Adrenal gland (tissue), 5 donors: ENCODE measurements around the gene GRAPL.
"Not testable (repeated sequence)": the region's sequence is repeated elsewhere in the genome, so short reads cannot be mapped to it uniquely, and the experiment has no call there.

Source experiments
- POLR2A ChIP-seq, 2 donors: fragments of 450-650 bp; IDR thresholded peaks; one replicate each; pipeline ENCODE4 v1.6.1; 2017; ENCODE audit warnings: antibody characterized with exemption in 2 of 2, mild to moderate bottlenecking in 2 of 2, moderate library complexity in 1 of 2
- TF ChIP-seq, protein P1 (sequence below), 6 experiments: fragments of 450-650 bp in 4 of 6; fragments of 200-600 bp in 2 of 6; sonication (generic) in 1 of 6; IDR thresholded peaks; 1 replicate in 5 of 6; 2 replicates in 1 of 6; pipeline versions ENCODE4 v1.5.1 to v1.8.0; 2016 to 2021; ENCODE audit warnings: antibody characterized with exemption in 6 of 6, mild to moderate bottlenecking in 2 of 6, moderate library complexity in 1 of 6
- donor health status: DM: no; HTN: no; CAD: no.

DNA sequence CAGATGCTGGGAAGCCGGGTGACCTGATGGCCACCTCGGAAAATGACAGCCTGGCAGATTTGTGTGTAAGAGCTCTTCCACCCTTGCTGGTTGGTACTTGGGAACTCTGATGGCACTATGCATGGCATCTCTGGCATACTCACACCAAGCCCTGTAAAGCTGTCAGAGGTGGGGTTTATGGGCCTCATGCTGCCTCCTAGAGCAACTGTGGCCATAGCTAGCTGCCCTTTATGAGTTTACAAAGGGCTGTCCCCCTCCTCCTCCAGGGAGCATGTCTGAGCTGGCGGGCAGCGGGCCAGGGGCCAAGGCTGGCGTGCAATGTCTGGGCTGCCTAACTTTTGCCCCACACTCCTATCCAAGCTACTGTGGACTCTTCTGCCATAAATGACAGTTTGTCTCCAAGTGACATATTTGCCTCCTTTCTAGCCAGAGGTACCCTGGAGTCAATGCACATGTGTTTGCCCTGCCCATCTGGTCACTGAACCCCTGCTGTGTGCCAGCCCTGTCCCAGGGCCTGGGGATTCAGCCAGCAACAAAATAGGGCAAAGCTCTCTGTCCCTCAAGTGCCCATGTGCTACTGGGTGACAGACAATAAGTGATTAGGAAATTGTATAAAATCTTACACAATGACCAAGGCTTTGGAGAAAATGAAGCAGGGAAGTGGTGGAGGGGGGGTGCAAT is 15.8 kb downstream of the GRAPL start:
- TF ChIP-seq, protein P1, sequence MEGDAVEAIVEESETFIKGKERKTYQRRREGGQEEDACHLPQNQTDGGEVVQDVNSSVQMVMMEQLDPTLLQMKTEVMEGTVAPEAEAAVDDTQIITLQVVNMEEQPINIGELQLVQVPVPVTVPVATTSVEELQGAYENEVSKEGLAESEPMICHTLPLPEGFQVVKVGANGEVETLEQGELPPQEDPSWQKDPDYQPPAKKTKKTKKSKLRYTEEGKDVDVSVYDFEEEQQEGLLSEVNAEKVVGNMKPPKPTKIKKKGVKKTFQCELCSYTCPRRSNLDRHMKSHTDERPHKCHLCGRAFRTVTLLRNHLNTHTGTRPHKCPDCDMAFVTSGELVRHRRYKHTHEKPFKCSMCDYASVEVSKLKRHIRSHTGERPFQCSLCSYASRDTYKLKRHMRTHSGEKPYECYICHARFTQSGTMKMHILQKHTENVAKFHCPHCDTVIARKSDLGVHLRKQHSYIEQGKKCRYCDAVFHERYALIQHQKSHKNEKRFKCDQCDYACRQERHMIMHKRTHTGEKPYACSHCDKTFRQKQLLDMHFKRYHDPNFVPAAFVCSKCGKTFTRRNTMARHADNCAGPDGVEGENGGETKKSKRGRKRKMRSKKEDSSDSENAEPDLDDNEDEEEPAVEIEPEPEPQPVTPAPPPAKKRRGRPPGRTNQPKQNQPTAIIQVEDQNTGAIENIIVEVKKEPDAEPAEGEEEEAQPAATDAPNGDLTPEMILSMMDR (IDR thresholded peaks at IDR 0.05): not testable (repeated sequence)
- TF ChIP-seq POLR2A (IDR thresholded peaks at IDR 0.05): not testable (repeated sequence)
